ENCODE data around the gene SRPK2.

DNA sequence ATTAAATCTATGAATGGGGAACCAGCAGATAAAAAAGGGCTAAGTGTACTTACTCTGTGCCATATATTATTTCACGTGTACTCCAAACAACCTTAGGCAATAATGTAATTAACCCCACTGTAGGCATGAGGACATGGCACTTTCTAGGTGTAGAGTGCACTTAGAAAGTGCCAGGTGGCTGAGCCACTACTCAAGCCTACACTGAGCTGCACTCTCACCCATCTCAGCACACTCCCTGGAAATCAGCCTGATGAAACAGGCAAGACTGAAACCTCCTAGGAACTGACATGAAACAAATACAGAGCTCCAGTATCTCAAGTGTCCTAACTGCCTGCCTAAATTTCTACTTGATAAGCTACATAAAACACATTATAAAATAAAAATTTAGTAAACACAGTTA lies 227.4 kb downstream of the SRPK2 start:
- no peak for TF ChIP-seq SUZ12 (IDR thresholded peaks at IDR 0.05)
- no peak for TF ChIP-seq SP1 (IDR thresholded peaks at IDR 0.05)
- TF ChIP-seq FOXM1 (IDR thresholded peaks at IDR 0.05; ENCODE audit: borderline replicate concordance): no peak
- TF ChIP-seq HDGF (IDR thresholded peaks at IDR 0.05; ENCODE audit: borderline replicate concordance): no peak
- TF ChIP-seq ZNF384 (IDR thresholded peaks at IDR 0.05): no peak
- no peak for TF ChIP-seq FOXK2 (IDR thresholded peaks at IDR 0.05)
- TF ChIP-seq ARNT (IDR thresholded peaks at IDR 0.05): no peak
- no peak for TF ChIP-seq FOXA1 (IDR thresholded peaks at IDR 0.05)
- no peak for TF ChIP-seq ELF4 (IDR thresholded peaks at IDR 0.05)

Measured in HEK293T (cell line).